Esophagus squamous epithelium (tissue), 5 donors: Measurements from ENCODE around the gene TECR. TPM values are rescaled to one million over a fixed set of nuclear protein-coding genes. Genes with fewer than 3 reads are reported as not detected.

Experiments used
- DNase-seq: peaks from one replicate; lab custom pipeline; 2025; lab: John Stamatoyannopoulos, UW
- H3K27ac ChIP-seq, 4 donors: fragments of 200-600 bp; sonication (generic); one replicate each; pipeline ENCODE4 v1.5.1; 2016 to 2019; ENCODE audit warnings: mild to moderate bottlenecking in 1 of 4
- H3K27me3 ChIP-seq, 4 donors: fragments of 200-600 bp; sonication (generic); 1 replicate in 3 of 4; 2 replicates in 1 of 4; pipeline versions ENCODE4 v1.5.1 to v1.6.0; 2017 to 2021; ENCODE audit warnings: antibody characterized with exemption in 1 of 4
- H3K36me3 ChIP-seq, 3 donors: fragments of 200-600 bp; sonication (generic); one replicate each; pipeline ENCODE4 v1.5.1; 2016 to 2019
- H3K4me1 ChIP-seq, 3 donors: fragments of 200-600 bp; sonication (generic); one replicate each; pipeline ENCODE4 v1.5.1; 2017 to 2019
- H3K4me3 ChIP-seq, 4 donors: fragments of 200-600 bp; sonication (generic); 1 replicate in 3 of 4; 2 replicates in 1 of 4; pipeline ENCODE4 v1.5.1; 2016 to 2019; ENCODE audit warnings: mild to moderate bottlenecking in 2 of 4, moderate library complexity in 1 of 4
- H3K9me3 ChIP-seq, 3 donors: fragments of 200-600 bp; sonication (generic); one replicate each; pipeline ENCODE4 v1.5.1; 2016 to 2019
- POLR2A ChIP-seq, 4 donors: fragments of 450-650 bp; IDR thresholded peaks; one replicate each; pipeline ENCODE4 v1.6.1; 2017; ENCODE audit warnings: antibody characterized with exemption in 4 of 4, mild to moderate bottlenecking in 4 of 4, moderate library complexity in 3 of 4
- WGBS, 2 donors: methylation state at CpG; one replicate each; pipeline ENCODE4 v1.1.5; 2018; 5-methylcytosine and 5-hydroxymethylcytosine counted together
- intact Hi-C: fragments of 100-400 bp; cut with DNase I; formaldehyde crosslinking; loops from one replicate; pipeline ENCODE4 v1.15.0; 2022
- total RNA-seq, 4 donors: library from RNA; depleted of rRNA; stranded (reverse); fragments of >200 nt; gene quantifications; one replicate each; pipeline ENCODE4 v1.1.0, GENCODE V29; 2016
- TF ChIP-seq, protein P1 (sequence below), 6 experiments: fragments of 450-650 bp in 4 of 6; fragments of 200-600 bp in 2 of 6; sonication (generic) in 2 of 6; IDR thresholded peaks; one replicate each; pipeline ENCODE4 v1.5.1; 2016 to 2019; ENCODE audit warnings: antibody characterized with exemption in 6 of 6, mild to moderate bottlenecking in 4 of 6, moderate library complexity in 4 of 6
- donor health status: DM: yes; HTN: yes; CAD: no.

TECR gene
- total RNA-seq, 4 donors from 2014 or later: 130 to 290 (median 190) TPM

GRCh38 chr19:14567079-14567478, 37.7 kb downstream of the TECR start:
- 73 to 77% methylated on average over 4 to 6 of the region's 11 CpGs for WGBS, 2 donors
- Histone ChIP-seq H3K27ac (no peak overlapping the region), H3K4me1 (peaks cover 32 to 65% (median 37%) of the 10 kb centered on the region in 3 donors), H3K4me3 (no peak overlapping the region), H3K27me3 (no peaks in the 10 kb centered on the region), H3K36me3 (peaks cover 6 to 70% (median 11%) of the 10 kb centered on the region in 3 donors), H3K9me3 (no peaks in the 10 kb centered on the region)
- intact Hi-C loops: no loop called here
- TF ChIP-seq, protein P1, sequence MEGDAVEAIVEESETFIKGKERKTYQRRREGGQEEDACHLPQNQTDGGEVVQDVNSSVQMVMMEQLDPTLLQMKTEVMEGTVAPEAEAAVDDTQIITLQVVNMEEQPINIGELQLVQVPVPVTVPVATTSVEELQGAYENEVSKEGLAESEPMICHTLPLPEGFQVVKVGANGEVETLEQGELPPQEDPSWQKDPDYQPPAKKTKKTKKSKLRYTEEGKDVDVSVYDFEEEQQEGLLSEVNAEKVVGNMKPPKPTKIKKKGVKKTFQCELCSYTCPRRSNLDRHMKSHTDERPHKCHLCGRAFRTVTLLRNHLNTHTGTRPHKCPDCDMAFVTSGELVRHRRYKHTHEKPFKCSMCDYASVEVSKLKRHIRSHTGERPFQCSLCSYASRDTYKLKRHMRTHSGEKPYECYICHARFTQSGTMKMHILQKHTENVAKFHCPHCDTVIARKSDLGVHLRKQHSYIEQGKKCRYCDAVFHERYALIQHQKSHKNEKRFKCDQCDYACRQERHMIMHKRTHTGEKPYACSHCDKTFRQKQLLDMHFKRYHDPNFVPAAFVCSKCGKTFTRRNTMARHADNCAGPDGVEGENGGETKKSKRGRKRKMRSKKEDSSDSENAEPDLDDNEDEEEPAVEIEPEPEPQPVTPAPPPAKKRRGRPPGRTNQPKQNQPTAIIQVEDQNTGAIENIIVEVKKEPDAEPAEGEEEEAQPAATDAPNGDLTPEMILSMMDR (IDR thresholded peaks at IDR 0.05): no peak
- no peak for TF ChIP-seq POLR2A (IDR thresholded peaks at IDR 0.05)
- DNase-seq: no peak

DNA sequence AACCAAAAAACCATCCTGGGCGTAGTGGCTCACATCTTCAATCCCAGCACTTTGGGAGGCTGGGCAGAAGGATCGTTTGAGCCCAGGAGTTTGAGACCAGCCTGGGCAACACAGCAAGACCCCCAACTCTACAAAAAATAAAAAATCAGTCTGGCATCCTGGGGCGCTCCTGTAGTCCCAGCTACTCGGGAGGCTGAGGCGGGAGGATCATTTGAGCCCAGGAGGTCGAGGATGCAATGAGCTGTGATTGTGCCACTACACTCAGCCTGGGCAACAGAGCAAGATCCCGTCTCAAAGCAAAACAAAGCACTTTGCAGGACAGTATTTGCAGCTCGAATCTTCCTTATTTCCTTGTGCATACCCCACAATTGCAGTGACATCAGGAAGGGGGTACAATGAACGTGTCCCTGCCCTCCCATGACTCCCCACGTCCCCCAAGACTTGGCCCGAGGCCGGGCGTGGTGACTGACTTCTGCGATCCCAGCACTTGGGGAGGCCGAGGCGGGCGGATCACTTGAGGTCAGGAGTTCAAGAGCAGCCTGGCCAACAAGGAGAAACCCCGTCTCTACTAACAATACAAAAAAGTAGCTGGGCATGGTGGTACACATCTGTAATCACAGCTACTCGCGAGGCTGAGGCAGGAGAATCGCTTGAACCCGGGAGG, 41.6 kb downstream of the TECR start:
- H3K4me3 ChIP-seq: peak overlapping the region; percentile 82 to 99 (median 90)
- DNase-seq: no peak
- H3K36me3 ChIP-seq: peaks cover 3 to 34% (median 4%) of the 10 kb centered on the region in 3 donors
- 17 to 46% methylated on average over 9 to 11 of the region's 22 CpGs for whole genome bisulfite sequencing, 2 donors
- no peaks in the 10 kb centered on the region for H3K27me3 ChIP-seq
- peaks cover 18 to 65% (median 25%) of the 10 kb centered on the region in 3 donors for H3K4me1 ChIP-seq
- no peak for TF ChIP-seq POLR2A (IDR thresholded peaks at IDR 0.05)
- TF ChIP-seq, protein P1 (IDR thresholded peaks at IDR 0.05): no peak
- peak overlapping the region in 3 of 4 donors; percentile 85 to 94 (median 91) for H3K27ac ChIP-seq
- intact Hi-C loops: loop anchor here (5.0 to 10.0 kb wide), 3 partner anchors 121 to 314 kb away; partner anchors contain the start of genes ADGRE2, OR7A17 and ZNF333
- H3K9me3 ChIP-seq: no peaks in the 10 kb centered on the region

- H3K4me1 ChIP-seq: peaks cover 18 to 65% (median 25%) of the 10 kb centered on the region in 3 donors
- peaks cover 0 to 25% (median under 1%) of the 10 kb centered on the region in 3 donors for H3K36me3 ChIP-seq
- peak; percentile 67 for DNase-seq
- no peaks in the 10 kb centered on the region for H3K27me3 ChIP-seq
- H3K4me3 ChIP-seq: peak within 1 kb of the TSS; percentile 82 to 99 (median 90)
- 4 to 5% methylated on average over 12 to 15 of the region's 40 CpGs for WGBS, 2 donors
- peak in 3 of 4 donors; percentile 9 to 64 (median 45) for TF ChIP-seq POLR2A (IDR thresholded peaks at IDR 0.05)
- TF ChIP-seq, protein P1 (IDR thresholded peaks at IDR 0.05): peak; percentile 56 to 86 (median 64)
- intact Hi-C loops: loop anchor here (5.0 to 10.0 kb wide), 3 partner anchors 120 to 313 kb away; partner anchors contain the start of genes ADGRE2, OR7A17 and ZNF333
- no peaks in the 10 kb centered on the region for H3K9me3 ChIP-seq
- H3K27ac ChIP-seq: peak within 1 kb of the TSS; percentile 85 to 94 (median 91)
These were observed 42.5 kb downstream of the TECR start, which contains the start of gene NDUFB7 for GRCh38 chr19:14571695-14572490. Gene NDUFB7 (minus strand): TSS chr19:14572066. CDS start chr19:14572000, 66 bp downstream.

DNA sequence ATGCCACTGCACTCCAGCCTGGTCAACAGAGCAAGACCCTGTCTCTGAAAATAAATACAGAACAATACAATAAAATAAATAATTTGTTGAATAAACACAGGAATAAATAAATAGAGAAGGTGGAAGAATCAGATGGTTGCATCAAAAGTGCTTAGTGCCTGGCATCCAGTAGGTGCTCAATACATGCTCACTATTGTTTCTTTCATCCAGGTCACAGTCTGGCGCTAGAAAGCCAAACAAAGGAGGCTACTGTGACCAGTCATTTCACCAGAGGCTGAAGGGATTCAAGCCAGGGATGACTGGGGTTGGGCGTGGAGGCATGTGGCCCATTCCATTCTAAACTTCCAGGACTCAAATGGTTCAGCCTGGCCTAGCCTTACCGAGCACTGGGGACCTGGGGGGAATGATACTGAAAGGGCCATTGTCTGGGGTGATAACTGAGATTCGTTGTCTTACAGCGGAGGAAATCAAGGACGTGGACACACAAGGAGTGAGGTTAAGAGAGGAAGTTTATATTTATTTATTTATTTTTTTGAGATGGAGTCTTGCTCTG, 46.1 kb downstream of the TECR start:
- no peak for TF ChIP-seq POLR2A (IDR thresholded peaks at IDR 0.05)
- TF ChIP-seq, protein P1 (IDR thresholded peaks at IDR 0.05): no peak
- H3K27ac ChIP-seq: no peak overlapping the region
- no peaks in the 10 kb centered on the region for H3K9me3 ChIP-seq
- peaks cover 10 to 33% (median 16%) of the 10 kb centered on the region in 3 donors for H3K4me1 ChIP-seq
- no peaks in the 10 kb centered on the region for H3K36me3 ChIP-seq
- H3K4me3 ChIP-seq: no peak overlapping the region
- intact Hi-C loops: loop anchor here (10.0 kb wide), 2 partner anchors 199 to 309 kb away; partner anchors contain the start of genes ADGRE2 and OR7A17
- 73 to 77% methylated on average over 6 of the region's 6 CpGs for WGBS, 2 donors
- H3K27me3 ChIP-seq: no peaks in the 10 kb centered on the region
- no peak for DNase-seq
